NCI-H1092 treated with DMSO at 0.1 percent for 48 hours (cell line): ENCODE data around the gene IGFLR1.

Source experiments
- DNase-seq: peaks from one replicate; lab custom pipeline; 2025; lab: John Stamatoyannopoulos, UW

Gene IGFLR1

GRCh38 chr19:35755550-35756376 lies 13.5 kb upstream of the IGFLR1 start:
- DNase-seq = no peak

- no peak for DNase-seq
Measured at GRCh38 chr19:35755131-35755549, 12.9 kb upstream of the IGFLR1 start.

DNA sequence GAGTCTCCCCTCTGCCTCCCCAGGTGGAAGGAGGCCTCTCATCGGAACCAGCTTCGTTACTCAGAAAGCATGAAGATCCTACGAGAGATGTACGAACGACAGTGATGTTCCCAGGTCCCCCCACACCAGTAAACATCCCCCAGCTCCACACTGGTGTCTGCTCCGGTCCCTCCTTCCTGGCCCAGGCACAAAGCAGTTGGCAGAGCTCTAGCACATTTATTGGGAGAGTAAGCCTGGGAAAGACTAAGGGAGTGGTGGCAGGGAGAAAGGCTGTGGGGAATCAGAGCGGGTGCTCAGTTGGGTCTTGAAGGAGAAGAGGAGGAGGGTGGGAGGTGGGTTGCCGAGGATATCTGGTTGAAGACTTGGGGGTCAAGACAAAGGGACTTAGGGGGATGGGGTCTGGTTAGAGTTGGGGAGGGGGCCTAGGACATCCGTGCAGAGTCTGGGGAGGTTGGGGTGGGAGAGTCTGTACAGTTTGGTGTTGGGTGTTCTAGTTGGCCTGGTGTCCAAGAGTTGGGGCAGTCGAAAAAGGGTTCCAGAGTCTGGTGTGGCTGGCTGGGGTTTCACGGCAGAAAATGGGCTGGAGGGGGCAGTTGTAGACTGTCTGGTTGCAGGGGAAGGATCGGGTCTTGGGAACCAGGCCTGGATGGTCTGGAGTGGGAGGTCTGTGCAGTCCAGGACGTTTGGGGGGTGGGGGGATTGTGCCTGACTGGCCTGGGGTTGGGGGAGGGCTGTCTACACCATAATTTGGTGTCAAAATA lies 12.3 kb upstream of the IGFLR1 start:
- DNase-seq = no peak

DNA sequence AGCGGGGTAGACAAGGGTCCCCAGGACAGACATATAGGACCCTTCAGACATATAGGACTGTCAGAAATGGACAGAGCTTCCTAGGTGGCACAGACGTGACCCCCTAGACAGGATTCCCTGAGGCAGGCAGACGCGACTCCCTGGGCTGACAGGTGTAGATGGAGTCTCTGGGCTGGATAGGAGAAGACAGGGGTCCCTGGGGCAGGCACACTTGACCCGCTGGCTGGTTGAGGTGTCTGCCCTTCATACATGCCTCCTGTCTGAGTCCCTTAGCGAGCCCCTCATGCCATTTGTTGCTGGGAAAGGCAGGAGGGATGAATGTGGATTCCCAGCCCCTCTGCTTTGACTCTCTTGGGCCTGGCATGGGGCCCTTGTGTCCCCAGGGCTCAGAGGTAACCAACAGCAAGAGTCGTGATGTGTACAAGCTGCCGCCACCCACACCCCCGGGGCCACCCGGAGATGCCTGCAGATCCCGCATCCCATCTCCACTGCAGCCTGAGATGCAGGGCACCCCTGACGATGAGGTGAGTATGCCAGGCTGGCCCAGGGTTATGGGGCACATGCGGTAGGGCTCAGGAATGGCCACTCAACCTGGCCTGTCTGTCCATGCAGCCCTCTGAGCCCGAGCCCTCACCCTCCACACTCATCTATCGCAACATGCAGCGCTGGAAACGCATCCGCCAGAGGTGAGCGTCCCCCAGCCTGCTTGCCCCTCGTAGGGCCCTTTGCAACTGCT lies 11.6 kb upstream of the IGFLR1 start:
- DNase-seq = no peak

GRCh38 chr19:35752746-35753350 lies 10.6 kb upstream of the IGFLR1 start:
- no peak for DNase-seq

DNA sequence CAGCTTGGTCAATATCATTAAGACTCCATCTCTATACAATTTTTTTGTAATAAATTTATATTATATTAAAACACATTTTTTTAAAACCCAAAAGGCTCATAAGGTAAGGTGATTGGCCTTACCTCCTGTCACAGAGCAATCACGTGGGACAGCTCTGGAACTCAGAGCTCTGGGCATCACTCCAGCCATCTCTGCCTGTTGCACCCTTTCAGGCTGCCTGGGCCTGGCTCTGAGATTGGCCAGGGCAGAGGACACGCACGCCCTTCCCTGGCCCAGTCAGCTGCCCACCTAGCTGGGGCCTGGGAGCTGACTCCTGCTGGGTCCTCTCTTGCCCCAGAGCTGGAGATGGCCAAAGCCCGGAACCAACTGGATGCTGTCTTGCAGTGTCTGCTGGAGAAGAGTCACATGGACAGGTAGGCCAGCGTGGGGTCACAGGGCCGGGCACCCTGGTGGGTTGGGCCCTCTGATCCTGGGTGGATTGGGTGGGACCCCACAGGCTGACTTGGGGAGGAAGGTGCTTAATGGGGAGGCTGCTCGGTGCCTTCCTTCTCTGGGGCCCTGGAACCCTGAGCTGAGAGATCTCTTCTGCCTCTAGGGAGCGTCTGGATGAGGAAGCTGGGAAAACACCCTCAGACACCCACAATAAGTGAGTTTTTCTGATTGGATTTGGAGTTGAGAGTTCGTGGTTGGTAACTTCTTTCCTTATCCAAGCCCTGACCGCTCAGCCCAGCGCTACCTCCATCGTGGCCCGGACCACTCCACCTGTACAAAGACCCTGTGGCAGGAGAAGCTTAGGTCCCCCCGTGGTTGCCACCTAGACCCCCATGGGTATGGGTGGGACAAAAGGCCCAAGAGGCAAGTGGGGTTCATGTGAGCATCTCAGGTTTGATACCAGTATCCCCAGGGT lies 9.8 kb upstream of the IGFLR1 start:
- no peak for DNase-seq

DNA sequence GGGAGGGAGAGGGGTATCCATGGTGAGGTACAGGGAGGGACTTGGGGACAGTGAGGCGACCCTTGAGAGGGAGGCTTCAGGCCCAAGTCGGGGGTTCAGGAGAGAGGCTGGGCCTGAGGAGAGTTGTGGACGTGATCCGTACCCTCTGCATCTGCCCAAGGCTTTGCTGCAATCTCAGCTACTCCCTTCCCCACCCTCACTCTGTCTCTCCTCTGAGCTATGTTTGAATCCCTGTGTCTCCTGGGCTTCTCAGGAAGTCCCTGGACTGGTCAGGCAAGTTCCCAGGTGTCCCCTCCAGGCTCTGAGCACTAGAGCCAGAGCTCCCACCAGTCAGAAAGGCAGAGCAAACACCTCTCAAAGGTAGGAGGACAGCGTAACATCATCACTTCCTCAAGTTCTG lies 7.9 kb upstream of the IGFLR1 start:
- no peak for DNase-seq

DNA sequence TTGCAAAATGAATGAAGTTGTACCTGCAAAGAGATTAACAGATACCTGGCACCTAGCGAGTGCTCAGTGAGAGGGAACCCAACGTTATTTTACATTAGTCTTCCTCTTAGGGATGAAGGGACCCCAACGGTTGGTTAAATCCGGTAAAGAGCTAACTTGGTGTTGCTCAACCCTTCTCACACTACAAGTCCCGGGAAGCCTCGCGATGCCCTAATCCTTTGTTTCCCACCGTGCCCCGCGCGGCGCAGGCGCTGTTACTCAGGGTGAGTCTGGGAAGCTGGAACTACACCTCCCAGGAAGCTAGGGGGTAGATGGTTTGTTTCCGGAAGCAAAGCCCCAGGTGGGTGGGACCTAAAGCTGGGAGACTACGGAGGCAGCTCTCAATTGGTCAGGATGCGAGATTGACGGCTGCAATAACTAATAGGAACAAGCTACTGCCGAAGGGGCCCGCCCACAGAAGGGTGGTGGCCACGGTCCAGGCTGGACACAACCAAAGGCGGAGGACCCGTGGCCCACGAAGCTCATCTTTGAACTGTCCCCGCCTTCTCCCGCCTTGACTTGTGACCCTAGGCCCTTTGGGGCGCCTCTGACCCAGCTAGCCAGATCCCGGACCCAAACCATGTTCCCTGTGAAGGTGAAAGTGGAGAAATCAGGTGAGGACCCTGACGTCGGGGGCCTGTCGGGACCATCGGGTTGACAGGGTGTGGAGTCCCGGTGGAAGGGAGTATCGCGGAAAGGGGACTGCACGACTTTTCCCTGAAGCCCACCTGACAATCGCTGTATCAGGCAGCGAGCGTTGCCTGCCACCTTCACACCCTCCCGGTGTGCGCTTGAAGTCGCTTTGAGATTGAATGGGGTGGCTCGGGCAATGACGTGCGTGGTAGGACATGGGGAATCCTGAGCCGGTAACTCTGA lies 6.1 kb upstream of the IGFLR1 start, which contains the start of gene LIN37:
LIN37 (plus strand) TSS at position 471 of the 915 bp plus-strand sequence; CDS start at position 620, 149 bp downstream.
- peak; percentile 98 for DNase-seq

GRCh38 chr19:35746531-35746930 lies 4.3 kb upstream of the IGFLR1 start:
- no peak for DNase-seq

DNA sequence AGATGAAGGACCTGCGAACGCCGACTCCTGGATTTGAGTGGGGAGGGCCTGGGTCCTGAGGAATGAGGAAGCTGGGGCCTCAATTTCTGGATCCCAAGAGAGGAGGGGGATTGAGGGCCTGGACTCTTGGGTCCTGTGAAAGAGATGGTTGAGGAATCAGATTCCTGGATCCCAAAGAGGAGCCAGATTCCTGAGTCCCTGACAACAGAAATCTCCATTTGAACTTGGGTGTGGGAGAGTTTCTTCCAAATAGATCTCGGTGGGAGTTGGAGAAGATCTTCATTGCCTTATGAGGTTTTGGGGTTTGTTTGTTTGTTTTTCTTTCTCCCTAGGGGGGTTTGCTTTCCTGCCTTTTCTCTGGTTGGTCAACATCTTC lies 3.8 kb upstream of the IGFLR1 start:
- no peak for DNase-seq

DNA sequence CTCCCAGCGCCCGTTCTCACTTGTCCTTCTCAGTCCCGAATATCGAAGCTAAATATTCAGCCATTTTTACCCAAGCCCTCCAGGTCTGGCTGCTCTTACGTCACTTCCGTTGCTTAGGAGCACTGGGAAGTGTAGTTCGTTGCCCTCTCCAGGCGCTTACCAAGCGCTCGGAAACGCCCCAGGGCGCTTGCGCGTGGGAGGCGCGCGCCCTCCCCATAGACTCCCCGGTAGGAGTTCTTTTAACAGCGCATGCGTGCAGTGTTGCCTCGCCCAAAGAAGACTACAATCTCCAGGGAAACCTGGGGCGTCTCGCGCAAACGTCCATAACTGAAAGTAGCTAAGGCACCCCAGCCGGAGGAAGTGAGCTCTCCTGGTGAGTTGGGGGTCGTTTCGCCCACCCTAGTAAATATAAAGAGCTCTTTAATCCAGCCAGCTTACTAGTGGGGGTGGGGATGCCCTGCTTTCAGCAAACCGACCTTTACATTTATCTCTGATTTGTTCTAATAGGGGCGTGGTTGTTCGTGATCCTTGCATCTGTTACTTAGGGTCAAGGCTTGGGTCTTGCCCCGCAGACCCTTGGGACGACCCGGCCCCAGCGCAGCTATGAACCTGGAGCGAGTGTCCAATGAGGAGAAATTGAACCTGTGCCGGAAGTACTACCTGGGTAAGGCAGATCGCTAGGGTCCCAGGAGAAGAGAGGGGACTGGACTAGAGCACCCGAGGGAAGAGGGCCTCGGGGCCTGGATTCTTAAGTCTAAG lies 3.3 kb upstream of the IGFLR1 start, which contains the start of the genes PSENEN and U2AF1L4:
PSENEN (plus strand) TSS at position 324 of the 759 bp plus-strand sequence; CDS start at position 604, 280 bp downstream.
U2AF1L4 (minus strand) TSS at position 91 of the 759 bp plus-strand sequence; CDS start at position 64, 27 bp downstream.
- DNase-seq = peak; percentile 96

DNA sequence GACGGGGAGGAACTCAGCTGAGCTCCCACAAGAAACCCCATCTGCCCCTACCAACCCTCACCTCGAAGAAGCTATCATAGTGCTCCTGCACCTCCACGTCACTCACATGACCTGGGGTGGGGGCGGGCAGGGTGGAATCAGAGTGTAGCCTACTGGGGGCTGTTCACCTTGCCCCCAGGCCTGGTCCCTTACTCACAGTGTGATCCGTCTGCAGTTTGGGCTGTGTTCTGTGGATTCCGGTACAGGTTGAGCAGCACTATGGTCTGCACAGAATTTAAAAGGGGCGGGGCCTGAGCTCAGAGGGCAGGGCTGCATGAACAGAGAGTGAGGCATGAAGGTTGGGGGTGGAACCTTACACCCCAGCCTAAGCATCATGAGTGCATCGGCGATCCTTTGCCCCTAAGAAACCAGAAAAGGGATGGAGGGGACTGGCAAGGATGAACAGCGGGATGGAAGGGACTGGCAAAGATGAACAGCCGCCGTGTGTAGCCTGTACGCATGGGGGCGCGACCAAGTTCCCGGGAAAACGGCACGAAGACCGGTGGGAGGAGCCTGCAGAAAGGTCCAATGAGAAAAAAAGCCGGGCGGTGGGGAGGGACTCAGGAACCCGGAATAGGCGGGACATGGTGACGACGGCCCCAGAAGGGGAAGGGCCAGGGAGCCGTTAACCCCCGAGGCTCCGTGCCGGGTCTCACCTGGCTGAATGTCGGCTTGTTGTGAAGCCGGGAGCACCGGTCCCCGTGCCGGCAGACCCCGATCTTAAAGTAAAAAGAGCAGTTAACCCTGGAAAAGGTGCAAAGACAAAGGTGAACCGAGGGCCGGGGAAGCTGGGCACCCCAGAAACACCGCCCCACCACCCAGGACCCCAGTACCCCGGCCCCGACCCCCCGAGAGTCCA lies 2.4 kb upstream of the IGFLR1 start:
- peak; percentile 91 for DNase-seq

GRCh38 chr19:35743640-35744429 lies 1.6 kb upstream of the IGFLR1 start:
- no peak for DNase-seq

GRCh38 chr19:35741203-35741515 lies 1.1 kb downstream of the IGFLR1 start:
- peak; percentile 72 for DNase-seq

- peak; percentile 96 for DNase-seq
Measured at GRCh38 chr19:35740423-35741202, 1.6 kb downstream of the IGFLR1 start.

GRCh38 chr19:35740108-35740422 lies 2.2 kb downstream of the IGFLR1 start:
- DNase-seq = no peak
